Raji (cell line): ENCODE measurements around the gene ZNF69.
A peak's percentile ranks its signal among the peaks of the same experiment; 100 is the strongest.

Experiments used
- POLR2A ChIP-seq: IDR thresholded peaks from 2 replicates; pipeline ENCODE4 v1.6.1; 2011; ENCODE audit warnings: low read depth, low read length, control low read depth; ENCODE audit not compliant: insufficient read depth

The ZNF69 gene

DNA sequence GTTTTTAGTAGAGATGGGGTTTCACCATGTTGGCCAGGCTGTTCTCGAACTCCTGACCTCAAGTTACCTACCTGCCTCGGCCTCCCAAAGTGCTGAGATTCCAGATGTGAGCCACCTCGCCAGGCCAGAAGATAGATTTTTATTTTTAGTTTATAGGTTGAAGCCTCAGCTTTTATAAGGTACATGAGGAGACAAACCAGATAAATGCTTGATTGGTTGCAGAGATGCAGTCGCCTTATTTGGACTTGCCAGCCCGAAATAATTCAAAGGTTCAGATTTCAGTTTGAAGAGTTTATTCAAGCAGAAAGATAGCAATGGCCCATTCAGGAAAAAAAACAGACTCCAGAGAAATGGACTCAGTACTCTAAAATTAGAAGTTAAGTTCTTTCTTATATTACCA, 3.1 kb downstream of the ZNF69 start:
- no peak for TF ChIP-seq POLR2A

DNA sequence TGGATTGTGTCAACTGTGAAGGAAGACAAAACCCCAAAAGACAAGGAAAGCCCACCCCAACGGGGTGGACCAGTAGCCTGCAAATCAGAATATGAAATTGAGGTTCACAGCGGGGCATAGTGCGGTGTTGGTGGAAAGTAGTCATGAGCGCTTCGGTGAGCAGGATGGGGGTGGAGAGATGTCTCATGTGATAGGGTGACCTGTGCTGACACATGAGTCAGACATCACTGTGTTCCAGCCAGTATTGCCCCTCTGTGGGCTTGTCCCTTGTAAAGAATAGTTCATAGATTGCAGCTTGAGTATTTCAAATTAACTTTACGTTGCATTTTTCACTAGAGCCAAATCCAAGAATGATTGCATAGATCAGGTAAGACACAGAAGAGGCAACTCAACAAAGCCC, 7.3 kb downstream of the ZNF69 start:
- TF ChIP-seq POLR2A: no peak

DNA sequence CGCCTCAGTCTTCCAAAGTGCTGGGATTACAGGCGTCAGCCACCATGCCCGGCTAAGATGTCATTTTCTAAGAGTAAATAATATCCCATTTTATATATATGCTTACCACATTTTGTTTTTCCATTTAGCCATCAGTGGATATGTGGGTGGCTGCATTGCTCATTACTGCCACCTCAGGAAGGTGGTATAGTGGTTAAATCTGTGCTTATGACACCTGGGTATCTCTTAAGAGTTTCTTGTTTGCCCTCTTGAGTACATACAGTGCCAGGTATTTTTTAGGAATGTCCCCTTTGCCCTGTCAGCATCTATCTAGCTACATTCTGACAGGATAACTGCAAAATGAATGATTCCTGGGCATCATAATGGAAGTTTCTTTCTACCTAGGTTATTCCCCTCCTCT, 14.6 kb downstream of the ZNF69 start:
- TF ChIP-seq POLR2A: no peak

DNA sequence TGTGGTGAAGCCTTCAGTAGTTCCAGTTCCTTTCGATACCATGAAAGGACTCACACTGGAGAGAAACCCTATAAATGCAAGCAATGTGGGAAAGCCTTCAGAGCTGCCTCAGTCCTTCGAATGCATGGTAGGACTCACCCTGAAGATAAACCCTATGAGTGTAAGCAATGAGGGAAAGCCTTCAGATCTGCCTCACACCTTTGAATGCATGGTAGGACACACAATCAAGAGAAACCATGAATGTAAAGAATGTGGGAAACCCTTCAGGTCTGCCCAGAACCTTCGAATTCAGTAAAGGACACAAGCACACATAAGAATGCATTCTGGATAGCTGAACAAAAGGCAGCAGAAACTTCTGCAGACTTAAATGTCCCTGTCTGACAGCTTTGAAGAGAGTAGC, 18.3 kb downstream of the ZNF69 start:
- TF ChIP-seq POLR2A: no peak

DNA sequence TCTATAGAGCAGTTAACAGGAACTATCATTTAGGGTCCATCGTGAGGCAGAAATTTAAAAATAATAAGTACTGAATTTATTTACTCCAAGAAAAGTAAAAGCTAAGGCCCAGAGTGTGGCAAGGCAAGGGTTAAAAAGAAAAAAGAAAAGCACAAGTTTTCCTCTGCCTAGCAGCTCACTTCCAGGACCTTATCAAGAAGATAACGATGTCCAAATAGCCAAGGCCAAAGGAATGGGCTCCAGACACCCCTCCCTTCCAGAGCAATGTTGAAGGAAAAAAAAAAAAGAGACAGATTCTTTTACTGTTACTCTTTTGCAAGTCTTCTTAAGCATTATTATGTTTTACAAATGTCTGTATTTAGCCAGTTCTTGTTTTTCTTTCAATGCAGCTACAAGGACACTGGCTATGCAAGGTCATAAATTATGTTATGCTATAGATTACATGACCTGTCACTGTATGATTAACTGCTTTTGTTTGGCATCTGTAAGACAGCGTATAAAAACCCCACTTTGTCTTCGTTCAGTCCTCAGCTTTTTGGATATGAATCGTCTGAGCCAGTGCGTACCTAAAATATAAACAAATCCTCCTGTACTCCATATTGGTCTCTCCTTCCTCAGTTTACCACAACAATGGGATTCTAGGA, 34.4 kb downstream of the ZNF69 start:
- TF ChIP-seq POLR2A: no peak

DNA sequence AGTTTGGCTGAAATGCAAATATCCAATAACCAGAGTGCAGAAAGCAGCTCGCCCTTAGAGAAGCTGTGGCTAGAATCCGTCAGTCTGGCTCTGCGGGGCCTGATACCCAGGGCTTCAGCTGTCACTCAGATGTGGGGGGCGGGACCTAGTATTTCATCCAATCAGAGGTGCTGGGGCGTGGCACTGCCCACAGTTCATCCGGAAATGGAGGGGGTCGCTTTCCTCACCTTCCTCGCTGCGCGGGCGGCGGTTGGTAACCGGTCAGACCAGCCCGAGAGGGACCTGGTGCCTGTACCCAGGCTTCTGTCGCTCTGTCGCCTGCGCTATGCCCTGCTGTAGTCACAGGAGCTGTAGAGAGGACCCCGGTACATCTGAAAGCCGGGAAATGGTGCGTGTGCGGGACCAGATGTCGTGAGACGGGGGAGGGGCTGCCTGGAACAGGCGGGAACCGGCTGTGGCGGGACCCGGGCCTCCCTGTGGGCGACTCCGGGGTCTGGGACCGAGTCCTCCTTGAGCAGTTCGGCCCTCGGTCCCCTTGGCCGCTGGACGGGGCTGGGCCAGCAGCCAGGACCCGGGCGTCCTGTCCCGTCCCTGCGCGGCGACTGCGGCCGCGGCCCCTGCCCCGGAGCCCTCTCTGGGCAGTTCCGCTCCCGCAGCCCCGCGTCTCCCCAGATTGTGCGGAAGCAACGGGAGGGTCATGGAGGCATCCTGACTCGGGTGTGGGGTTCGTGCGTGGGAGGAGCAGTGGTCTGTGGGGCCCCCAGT, 37.5 kb downstream of the ZNF69 start, which contains the start of gene ZNF700:
Gene ZNF700, plus strand, starts transcription at position 222 of the 765 bp plus-strand sequence. Its CDS starts 104 bp downstream, at position 326.
- TF ChIP-seq POLR2A: peak; percentile 83

DNA sequence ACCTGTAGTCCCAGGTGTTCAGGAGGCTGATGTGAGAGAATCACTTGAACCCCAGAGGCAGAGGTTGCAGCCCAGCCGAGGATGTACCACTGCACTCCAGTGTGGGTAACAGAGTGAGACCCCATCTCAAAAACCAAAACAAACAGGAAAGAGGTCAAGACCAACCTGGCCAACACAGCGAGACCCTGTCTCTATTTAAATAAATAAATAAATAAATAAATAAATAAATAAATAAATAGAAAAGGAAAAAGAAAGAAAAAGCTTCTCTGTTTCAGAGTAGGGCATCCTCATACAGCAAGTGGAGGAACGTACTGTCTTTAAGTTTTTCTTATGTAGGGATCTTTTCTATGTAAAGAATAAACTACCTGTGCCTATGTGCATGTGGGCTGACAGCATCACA, 39.6 kb downstream of the ZNF69 start:
- TF ChIP-seq POLR2A: no peak

DNA sequence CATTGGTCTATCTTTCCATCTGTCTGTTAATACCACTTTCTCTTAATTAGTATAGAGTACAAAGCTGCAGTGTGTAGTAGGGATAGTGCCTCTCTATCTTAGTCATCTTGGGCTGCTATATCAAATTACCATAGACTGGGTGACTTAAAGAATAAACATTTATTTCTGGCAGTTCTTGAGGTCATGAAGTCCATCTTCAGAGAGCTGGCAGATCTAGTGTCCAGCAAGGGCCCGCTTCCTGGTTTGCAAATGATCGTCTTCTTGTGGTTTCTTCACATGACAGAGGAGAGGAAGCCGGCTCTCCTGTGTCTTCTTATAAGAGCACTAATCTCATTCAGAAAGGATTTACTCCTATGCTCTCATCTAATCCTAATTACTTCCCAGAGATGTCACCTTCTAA, 43.5 kb downstream of the ZNF69 start:
- no peak for TF ChIP-seq POLR2A

DNA sequence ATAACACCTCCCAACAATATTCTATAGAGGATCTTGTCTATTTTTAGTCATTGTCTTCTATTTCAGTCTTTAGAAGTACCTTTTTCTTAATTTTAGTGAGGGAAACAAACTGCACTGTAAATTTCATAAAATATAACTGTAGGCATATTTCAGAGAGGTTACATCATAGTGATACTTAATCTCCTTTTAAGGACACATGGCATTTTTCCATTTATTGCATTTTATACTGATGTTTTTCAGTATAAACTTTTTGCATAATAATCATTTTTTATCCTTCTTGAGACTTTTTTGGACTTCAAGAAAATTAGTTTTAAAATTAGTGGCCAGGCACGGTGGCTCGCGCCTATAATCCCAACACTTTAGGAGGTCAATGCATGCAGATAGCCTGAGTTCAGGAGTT, 43.9 kb downstream of the ZNF69 start:
- TF ChIP-seq POLR2A: no peak

DNA sequence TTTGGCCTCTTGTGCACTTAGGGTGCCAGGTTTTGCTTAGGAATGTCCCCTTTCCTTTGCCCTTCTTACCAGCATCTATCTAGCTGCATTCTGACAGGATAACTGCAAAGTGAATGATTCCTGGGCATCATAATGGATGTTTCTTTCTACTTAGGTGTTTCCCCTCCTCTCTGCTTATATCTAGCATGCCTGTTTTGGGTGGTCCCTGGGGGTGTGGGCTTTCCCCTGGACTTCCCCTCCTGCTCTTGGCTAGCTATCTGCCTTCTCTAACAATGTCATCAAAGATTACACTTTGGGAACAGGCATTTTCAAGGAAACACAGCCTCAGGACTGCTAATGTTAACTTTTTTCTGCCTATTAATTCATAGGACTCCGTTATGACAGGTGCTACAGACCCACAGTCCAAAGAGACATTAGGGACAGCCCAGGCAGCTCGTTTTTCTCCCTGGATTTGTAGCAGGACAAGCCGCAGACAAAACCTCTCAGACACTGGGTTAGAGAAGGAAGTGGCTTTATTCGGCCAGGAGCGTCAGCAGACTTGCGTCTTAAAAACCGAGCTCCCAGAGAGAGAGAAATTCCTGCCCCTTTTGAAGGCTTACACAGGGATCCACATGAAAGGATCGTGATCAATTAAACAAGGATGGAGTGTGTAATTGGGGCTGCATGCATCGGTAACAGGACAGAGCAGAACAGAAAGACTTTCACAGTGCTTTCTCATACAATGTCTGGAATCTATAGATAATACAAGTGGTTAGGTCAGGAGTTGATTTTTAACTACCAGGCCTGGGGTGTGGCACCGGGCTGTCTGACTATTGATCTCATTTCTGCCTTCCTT, 54.6 kb downstream of the ZNF69 start:
- TF ChIP-seq POLR2A: no peak

DNA sequence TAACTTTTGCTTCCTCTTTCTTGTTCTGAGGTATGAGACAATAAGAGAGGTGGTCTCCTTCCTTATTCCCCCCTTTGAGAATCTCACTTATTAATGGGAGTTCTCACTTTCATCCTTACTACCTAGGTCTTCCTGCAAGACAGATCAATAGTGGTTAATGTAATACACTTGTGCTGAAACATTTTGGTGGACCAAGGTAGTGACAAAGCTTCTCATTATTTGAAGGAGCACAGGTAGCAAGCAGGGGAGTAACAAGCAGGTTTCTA, 55.2 kb downstream of the ZNF69 start:
- TF ChIP-seq POLR2A: no peak

DNA sequence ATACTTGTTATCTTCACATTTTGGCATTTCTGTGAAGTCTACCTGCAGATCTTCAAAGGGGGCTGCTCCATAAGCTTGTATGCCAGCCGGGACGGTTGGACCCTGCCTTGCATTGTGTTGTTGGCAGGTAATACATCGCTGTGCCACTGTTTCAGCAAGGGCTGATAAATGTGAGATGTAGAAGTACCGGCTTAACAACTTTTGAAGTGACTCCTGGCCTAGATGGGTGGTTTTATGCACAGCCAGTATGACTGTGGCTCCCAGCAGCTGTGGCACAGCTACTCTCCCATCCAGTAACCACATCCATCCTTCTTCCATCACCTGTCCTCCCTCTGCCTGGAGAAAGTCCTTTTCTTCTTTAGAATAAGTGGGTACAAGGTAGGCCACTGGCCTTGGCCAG, 57.1 kb downstream of the ZNF69 start:
- no peak for TF ChIP-seq POLR2A

DNA sequence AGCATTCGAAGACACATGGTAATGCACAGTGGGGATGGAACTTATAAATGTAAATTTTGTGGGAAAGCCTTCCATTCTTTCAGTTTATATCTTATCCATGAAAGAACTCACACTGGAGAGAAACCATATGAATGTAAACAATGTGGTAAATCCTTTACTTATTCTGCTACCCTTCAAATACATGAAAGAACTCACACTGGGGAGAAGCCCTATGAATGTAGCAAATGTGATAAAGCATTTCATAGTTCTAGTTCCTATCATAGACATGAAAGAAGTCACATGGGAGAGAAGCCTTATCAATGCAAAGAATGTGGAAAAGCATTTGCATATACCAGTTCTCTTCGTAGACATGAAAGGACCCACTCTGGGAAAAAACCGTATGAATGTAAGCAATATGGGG, 61.1 kb downstream of the ZNF69 start:
- TF ChIP-seq POLR2A: no peak

DNA sequence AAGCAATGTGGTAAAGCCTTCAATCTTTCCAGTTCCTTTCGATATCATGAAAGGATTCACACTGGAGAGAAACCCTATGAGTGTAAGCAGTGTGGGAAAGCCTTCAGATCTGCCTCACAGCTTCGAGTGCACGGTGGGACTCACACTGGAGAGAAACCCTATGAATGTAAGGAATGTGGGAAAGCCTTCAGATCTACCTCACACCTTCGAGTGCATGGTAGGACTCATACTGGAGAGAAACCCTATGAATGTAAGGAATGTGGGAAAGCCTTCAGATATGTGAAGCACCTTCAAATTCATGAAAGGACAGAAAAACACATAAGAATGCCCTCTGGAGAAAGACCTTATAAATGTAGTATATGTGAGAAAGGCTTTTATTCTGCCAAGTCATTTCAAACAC, 61.6 kb downstream of the ZNF69 start:
- no peak for TF ChIP-seq POLR2A

DNA sequence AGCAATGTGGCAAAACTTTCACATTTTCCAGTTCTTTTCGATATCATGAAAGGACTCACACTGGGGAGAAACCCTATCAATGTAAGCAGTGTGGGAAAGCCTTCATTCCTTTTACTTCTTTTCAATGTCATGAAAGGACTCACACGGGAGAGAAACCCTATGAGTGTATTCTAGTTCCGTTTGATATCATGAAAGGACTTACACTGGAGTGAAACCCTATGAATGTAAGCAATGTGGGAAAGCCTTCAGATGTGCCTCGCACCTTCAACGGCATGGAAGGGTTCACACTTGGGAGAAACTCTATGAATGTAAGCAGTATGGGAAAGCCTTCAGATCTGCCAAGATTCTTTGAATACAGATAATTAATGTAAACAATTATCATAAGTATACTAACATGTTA, 62.7 kb downstream of the ZNF69 start:
- TF ChIP-seq POLR2A: no peak
